ENCODE results near the gene PEX6. TPM values are rescaled to one million over a fixed set of nuclear protein-coding genes. Genes with fewer than 3 reads are reported as not detected.

PEX6 gene
- total and polyA plus RNA-seq, 2 donors (not counting 3 experiments of a cell fraction or from before 2014, with no cell fraction given): 9.9 to 11.2 TPM

DNA sequence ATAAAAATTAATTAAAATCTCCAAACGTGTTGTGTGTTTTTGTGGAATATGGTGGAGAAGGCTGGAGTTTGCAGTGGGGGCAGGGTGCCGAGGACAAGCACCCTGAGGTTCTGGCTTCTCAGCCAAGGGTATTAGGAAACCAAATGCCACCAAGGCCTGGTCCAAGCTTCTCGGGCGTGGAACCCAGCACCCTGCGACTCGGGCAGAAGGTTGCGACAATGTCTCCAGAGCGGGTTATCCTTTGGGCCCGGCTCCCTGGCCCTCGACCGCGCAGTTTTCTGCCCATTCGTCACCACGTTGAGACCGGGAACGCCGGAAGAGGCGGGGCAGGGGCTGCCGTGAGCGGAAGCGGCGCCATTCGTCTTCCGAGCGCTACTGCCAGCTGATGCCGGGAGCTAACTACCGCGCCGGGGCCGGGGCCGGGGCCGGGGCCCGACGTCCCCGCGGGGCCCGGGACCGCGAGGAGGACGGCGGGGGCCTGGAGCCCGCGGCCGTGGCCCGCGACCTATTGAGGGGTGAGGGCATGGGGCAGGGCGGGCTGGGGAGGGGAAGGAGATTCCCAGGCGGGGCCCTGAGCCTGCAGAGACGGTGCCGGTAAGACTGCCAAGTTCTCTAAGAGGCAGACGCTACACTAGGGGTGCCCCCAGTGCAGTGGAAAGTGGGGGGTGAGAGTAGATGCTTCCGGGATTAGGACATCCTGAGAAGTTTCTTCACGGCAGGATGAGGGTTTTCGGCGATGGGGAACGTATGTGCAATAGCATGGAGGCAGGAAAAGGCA lies 42.5 kb upstream of the PEX6 start, which contains the start of gene RRP36:
Gene RRP36, plus strand, starts transcription at position 354 of the 778 bp plus-strand sequence. Its CDS starts 32 bp downstream, at position 386.
- H3K27ac ChIP-seq (ENCODE audit: insufficient read depth, low read depth, low read length): peak within 1 kb of the TSS; percentile 58
- intact Hi-C loops (cut with micrococcal nuclease): loop anchor here (1.0 to 2.0 kb wide), 2 partner anchors 31 to 38 kb away; partner anchors contain the start of genes CUL7, KLC4 and MRPL2
- DNase-seq (ENCODE audit: low read depth, low spot score) (peak; percentile 67), FAIRE-seq (peak; percentile 93)
- peak within 1 kb of the TSS; percentile 51 for H2AFZ ChIP-seq (ENCODE audit: low read depth, low read length)
- H4K20me1 ChIP-seq (replicated peaks; ENCODE audit: control insufficient read depth, extremely low read depth, insufficient read depth, low read length): no peaks in the 10 kb centered on the region
- H3K4me3 ChIP-seq (replicated peaks in 1 of 3; ENCODE audit: insufficient read depth in 1 of 3, low read depth in 1 of 3, low read length in 3 of 3): peak within 1 kb of the TSS; percentile 74 to 98 (median 89)
- no peaks in the 10 kb centered on the region for H3K9me1 ChIP-seq (replicated peaks; ENCODE audit: control insufficient read depth, extremely low read depth, insufficient read depth, low read length)
- no peaks in the 10 kb centered on the region for H3K9me3 ChIP-seq (replicated peaks; ENCODE audit: control insufficient read depth, insufficient read depth, low read length)
- ChIA-PET CTCF (interaction anchor here (1.0 to 3.7 kb wide), 4 partner anchors 11 to 122 kb away, joined by 3 to 11 read pairs (median 8); partner anchors contain the start of genes CUL7 and PPP2R5D), POLR2A (interaction anchor here (0.6 to 1.7 kb wide), 4 partner anchors 12 to 38 kb away, joined by 3 to 7 read pairs (median 4); partner anchors contain the start of genes CUL7, KLC4 and MRPL2)
- H3K4me1 ChIP-seq (ENCODE audit: control insufficient read depth, extremely low read depth, insufficient read depth, low read length): no peaks in the 10 kb centered on the region
- peaks cover 6 to 26% of the 10 kb centered on the region in 2 experiments for H3K36me3 ChIP-seq (ENCODE audit: control insufficient read depth in 2 of 2, extremely low read depth in 1 of 2, insufficient read depth in 2 of 2, low read length in 2 of 2)
- peak within 1 kb of the TSS; percentile 41 for H3K4me2 ChIP-seq (ENCODE audit: insufficient read depth, low read length)
- no peaks in the 10 kb centered on the region for H3K27me3 ChIP-seq (ENCODE audit: control insufficient read depth in 2 of 2, insufficient read depth in 2 of 2, low read length in 2 of 2)
- BruUV-seq (replicated peaks): no TSS peak
- H3K79me2 ChIP-seq (ENCODE audit: control insufficient read depth, insufficient read depth, low read length): peaks cover 38% of the 10 kb centered on the region
- H3K9ac ChIP-seq (replicated peaks; ENCODE audit: extremely low read depth, insufficient read depth, low read length): peak within 1 kb of the TSS; percentile 82
- dilution Hi-C loops (cut with MboI; ENCODE audit: extremely low pct_ligation_motif_present, low sequenced_read_pairs): no loop called here
- TF ChIP-seq GATA2 (IDR thresholded peaks at IDR 0.05; ENCODE audit: insufficient read depth, insufficient read length, low read depth, low read length): no peak
- TF ChIP-seq FOS (IDR thresholded peaks at IDR 0.05; ENCODE audit: borderline replicate concordance, insufficient read depth, low read length): no peak
- peak; percentile 90 for TF ChIP-seq POLR2AphosphoS5 (IDR thresholded peaks at IDR 0.05; ENCODE audit: insufficient read depth, low read depth, low read length)
- TF ChIP-seq EZH2 (IDR thresholded peaks at IDR 0.05; ENCODE audit: borderline replicate concordance, low read depth, low read length, severe bottlenecking): no peak
- TF ChIP-seq POLR2A (IDR thresholded peaks at IDR 0.05; ENCODE audit: low read depth, low read length): peak; percentile 78
- TF ChIP-seq, protein P1, sequence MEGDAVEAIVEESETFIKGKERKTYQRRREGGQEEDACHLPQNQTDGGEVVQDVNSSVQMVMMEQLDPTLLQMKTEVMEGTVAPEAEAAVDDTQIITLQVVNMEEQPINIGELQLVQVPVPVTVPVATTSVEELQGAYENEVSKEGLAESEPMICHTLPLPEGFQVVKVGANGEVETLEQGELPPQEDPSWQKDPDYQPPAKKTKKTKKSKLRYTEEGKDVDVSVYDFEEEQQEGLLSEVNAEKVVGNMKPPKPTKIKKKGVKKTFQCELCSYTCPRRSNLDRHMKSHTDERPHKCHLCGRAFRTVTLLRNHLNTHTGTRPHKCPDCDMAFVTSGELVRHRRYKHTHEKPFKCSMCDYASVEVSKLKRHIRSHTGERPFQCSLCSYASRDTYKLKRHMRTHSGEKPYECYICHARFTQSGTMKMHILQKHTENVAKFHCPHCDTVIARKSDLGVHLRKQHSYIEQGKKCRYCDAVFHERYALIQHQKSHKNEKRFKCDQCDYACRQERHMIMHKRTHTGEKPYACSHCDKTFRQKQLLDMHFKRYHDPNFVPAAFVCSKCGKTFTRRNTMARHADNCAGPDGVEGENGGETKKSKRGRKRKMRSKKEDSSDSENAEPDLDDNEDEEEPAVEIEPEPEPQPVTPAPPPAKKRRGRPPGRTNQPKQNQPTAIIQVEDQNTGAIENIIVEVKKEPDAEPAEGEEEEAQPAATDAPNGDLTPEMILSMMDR (IDR thresholded peaks at IDR 0.05; ENCODE audit: extremely low read depth in 1 of 2, insufficient read depth in 1 of 2, low read depth in 1 of 2, low read length in 2 of 2): no peak
- no peak for TF ChIP-seq MYC (IDR thresholded peaks at IDR 0.05; ENCODE audit: low read depth, low read length)
- TF ChIP-seq, protein P2, sequence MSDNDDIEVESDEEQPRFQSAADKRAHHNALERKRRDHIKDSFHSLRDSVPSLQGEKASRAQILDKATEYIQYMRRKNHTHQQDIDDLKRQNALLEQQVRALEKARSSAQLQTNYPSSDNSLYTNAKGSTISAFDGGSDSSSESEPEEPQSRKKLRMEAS (IDR thresholded peaks at IDR 0.05; ENCODE audit: insufficient read depth, insufficient read length): peak; percentile 33
- no peak for TF ChIP-seq JUN (IDR thresholded peaks at IDR 0.05; ENCODE audit: borderline replicate concordance, insufficient read depth, insufficient read length, low read depth)

Measured in endothelial cell of umbilical vein (primary cell).